Spinal cord (tissue), 10 donors: ENCODE measurements around the gene TMEM236. TPM values are rescaled to one million over a fixed set of nuclear protein-coding genes. Genes with fewer than 3 reads are reported as not detected.
A peak's percentile ranks its signal among the peaks of the same experiment; 100 is the strongest.

Experiments
- DNase-seq, 6 donors: peaks; one replicate each; pipeline versions ENCODE4 v3.0.0 to v3.0.0-alpha.2; 2013 to 2015; ENCODE audit warnings: low spot score in 6 of 6, low read depth in 4 of 6
- H3K27ac ChIP-seq: one replicate; pipeline ENCODE4 v1.5.1; 2013; ENCODE audit warnings: low read depth, low read length, control low read depth
- H3K27me3 ChIP-seq: one replicate; pipeline ENCODE4 v1.6.1; 2013; ENCODE audit warnings: low read length; ENCODE audit not compliant: control insufficient read depth, insufficient read depth
- H3K36me3 ChIP-seq: one replicate; pipeline ENCODE4 v1.6.1; 2013; ENCODE audit warnings: low read length; ENCODE audit not compliant: control insufficient read depth, insufficient read depth
- H3K4me1 ChIP-seq: one replicate; pipeline ENCODE4 v1.6.1; 2013; ENCODE audit warnings: low read length; ENCODE audit not compliant: control insufficient read depth, insufficient read depth
- H3K4me3 ChIP-seq: one replicate; pipeline ENCODE4 v1.5.1; 2013; ENCODE audit warnings: low read depth, low read length, control low read depth
- H3K9me3 ChIP-seq: one replicate; pipeline ENCODE4 v1.6.1; 2013; ENCODE audit warnings: low read length; ENCODE audit not compliant: control insufficient read depth, insufficient read depth
- WGBS: methylation state at CpG from one replicate; pipeline ENCODE4 v1.1.5; 2013; ENCODE audit warnings: missing lambda C conversion rate; ENCODE audit not compliant: insufficient coverage; 5-methylcytosine and 5-hydroxymethylcytosine counted together
- polyA plus RNA-seq, 2 donors: library from polyadenylated mRNA; unstranded; fragments of 120-200 nt; gene quantifications; one replicate each; pipeline ENCODE4 v1.2.1, GENCODE V29; 2013; ENCODE audit not compliant: insufficient read length in 2 of 2
- total RNA-seq, 2 donors: library from RNA; depleted of rRNA in 1 of 2; stranded (reverse); fragments of 120-200 nt in 1 of 2; fragments of >200 nt in 1 of 2; gene quantifications; one replicate each; pipeline versions ENCODE4 v1.2.3 to v1.2.4, GENCODE V29; 2013 to 2014
- donor health status: healthy.

TMEM236 gene
- total and polyA plus RNA-seq, 4 donors = 0.24 to 0.50 (median 0.36) TPM

DNA sequence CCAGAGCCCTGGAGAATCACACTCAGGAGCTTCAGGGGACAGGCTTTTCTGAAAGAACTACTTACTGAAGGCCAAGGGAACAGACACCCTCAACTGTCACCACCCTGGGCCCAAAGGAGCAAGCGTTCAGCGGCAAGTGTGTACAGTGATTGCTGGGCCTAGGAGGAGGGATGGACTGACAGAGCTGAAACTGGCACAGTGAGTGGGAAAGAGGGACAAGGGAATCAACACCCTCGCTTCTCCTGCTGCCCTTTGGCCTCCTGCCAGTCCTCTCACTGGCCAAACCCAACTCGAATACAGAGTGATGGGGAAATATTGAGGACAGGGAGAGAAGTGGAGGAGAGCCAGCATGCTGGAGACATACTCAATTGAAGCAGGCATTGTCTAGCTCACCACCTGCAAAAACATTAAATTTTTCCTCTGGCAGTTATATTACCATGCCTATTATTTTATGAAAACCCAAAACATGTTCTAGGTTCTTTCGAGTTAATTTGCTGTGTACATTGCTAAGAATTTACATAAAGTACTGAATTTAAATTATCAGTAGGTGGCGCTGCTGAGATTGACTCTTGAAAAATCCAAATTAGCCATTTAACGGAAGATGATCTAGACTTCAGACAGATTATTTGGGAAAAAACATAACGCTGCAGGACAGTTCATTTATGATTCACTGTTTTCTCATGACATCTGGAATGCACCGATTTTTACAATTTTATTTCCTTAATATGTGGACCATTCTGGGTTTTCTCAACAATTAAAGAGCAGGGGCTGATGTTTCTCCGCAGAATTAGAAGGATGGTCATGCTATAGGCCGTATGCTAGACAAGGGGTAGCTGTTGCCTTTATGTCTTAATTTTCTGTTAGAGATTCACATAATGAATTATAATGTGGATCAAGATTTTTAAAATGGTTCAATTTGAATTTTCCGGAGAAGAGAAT is 14.7 kb upstream of the TMEM236 start:
- H3K9me3 ChIP-seq = no peaks in the 10 kb centered on the region
- DNase-seq = peak in 2 of 6 donors; percentile 55 to 84
- 38% methylated on average over 3 of the region's 12 CpGs for WGBS
- no peaks in the 10 kb centered on the region for H3K36me3 ChIP-seq
- H3K4me1 ChIP-seq = peaks cover 3% of the 10 kb centered on the region
- no peaks in the 10 kb centered on the region for H3K27me3 ChIP-seq
- H3K4me3 ChIP-seq = no peak overlapping the region
- H3K27ac ChIP-seq = no peak overlapping the region

DNA sequence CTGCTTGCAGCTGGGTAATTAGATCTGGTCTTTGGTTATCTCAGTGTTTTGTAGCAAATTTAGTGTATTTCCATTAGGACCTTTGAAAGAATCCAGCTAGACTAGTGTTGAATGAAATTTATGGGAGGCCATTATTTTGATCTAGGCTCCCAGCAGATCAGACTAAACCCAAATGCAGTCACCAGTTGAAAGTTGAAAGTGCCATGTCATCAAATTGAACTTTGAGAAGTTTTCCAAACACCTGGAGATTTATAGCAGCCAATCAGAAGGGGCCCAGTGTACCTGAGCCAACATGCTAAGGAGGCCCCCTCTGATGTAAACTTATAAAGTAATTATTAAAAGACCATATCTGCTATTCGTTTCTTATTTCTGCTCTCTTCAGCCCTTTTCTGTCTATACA is 11.3 kb upstream of the TMEM236 start:
- DNase-seq = no peak

DNA sequence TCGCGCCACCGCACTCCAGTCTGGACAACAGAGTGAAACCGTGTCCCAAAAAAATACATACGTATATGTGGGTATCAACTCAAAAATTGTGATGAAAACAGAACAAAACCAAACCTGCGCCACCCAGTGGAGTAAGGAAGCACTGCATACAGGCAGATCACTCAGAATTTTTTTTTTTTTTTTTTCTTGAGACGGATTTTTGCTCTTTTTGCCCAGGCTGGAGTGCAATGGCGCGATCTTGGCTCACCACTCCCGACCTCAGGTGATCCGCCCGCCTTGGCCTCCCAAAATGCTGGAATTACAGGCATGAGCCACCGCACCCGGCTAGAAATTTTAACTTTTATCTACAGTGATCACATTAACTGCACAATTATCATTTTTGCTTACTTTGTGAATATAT is 9.1 kb upstream of the TMEM236 start:
- H3K27me3 ChIP-seq = no peaks in the 10 kb centered on the region
- DNase-seq = peak in 2 of 6 donors; percentile 54 to 77
- 27% methylated on average over 7 of the region's 14 CpGs for WGBS
- H3K9me3 ChIP-seq = no peaks in the 10 kb centered on the region
- no peak overlapping the region for H3K27ac ChIP-seq
- no peak overlapping the region for H3K4me3 ChIP-seq
- no peaks in the 10 kb centered on the region for H3K4me1 ChIP-seq
- H3K36me3 ChIP-seq = no peaks in the 10 kb centered on the region

More for the DNA sequence above, 11.3 kb upstream of the TMEM236 start:
- Histone ChIP-seq H3K4me3 (no peak overlapping the region), H3K27ac (no peak overlapping the region), H3K4me1 (peaks cover 3% of the 10 kb centered on the region), H3K27me3 (no peaks in the 10 kb centered on the region), H3K9me3 (no peaks in the 10 kb centered on the region), H3K36me3 (no peaks in the 10 kb centered on the region)
- WGBS = no CpG with 5 or more reads among the region's 1 CpG

DNA sequence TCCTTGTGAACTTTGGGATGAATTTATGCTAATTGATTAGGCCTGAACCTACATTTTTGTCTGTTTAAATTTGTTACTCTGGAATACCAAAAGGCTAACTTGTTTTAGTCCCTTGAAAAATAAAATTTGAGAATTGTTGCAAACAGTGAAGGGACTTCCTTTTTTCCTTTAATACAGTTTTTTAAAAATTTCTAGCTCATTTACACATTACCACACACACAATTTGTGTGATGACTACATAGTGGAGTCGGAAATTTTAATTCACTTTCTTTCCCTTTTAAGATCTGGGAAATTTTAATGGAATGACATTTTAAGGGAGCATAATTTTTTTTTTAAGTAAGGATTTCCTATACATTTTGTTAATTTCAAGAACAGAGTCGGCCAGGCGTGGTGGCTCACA is 8.6 kb upstream of the TMEM236 start:
- no peak for DNase-seq
- H3K36me3 ChIP-seq = no peaks in the 10 kb centered on the region
- no peak overlapping the region for H3K27ac ChIP-seq
- no peak overlapping the region for H3K4me3 ChIP-seq
- H3K9me3 ChIP-seq = no peaks in the 10 kb centered on the region
- WGBS = 100% methylated on average over 2 of the region's 3 CpGs
- H3K4me1 ChIP-seq = no peaks in the 10 kb centered on the region
- no peaks in the 10 kb centered on the region for H3K27me3 ChIP-seq

DNA sequence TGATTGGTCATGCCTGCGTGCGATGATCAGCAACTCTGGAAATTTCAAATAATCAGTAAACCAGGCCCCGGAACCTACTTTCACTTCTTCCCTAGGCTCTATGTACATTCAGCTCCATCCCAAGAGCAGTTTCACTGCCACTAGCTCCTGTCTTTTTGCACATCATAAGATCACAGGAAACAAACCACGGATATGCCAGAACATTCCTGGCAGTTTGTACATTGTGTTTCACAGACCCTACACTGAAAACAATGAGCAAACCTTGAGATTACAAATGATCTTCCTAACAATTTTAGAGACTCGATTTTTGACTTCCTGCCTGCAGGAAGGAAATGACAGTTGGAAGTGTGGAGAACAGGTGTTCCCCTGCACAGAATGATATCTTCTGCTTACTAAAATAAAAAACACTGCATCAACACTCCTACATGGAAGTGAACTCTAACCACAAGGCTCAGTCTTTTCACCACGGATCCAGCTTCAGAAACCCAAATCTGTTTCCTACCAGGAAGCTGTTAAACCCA is 7.6 kb upstream of the TMEM236 start:
- Histone ChIP-seq H3K27ac (no peak overlapping the region), H3K9me3 (no peaks in the 10 kb centered on the region), H3K36me3 (no peaks in the 10 kb centered on the region), H3K4me1 (no peaks in the 10 kb centered on the region), H3K27me3 (no peaks in the 10 kb centered on the region), H3K4me3 (no peak overlapping the region)
- DNase-seq = no peak
- 95% methylated on average over 4 of the region's 6 CpGs for WGBS

DNA sequence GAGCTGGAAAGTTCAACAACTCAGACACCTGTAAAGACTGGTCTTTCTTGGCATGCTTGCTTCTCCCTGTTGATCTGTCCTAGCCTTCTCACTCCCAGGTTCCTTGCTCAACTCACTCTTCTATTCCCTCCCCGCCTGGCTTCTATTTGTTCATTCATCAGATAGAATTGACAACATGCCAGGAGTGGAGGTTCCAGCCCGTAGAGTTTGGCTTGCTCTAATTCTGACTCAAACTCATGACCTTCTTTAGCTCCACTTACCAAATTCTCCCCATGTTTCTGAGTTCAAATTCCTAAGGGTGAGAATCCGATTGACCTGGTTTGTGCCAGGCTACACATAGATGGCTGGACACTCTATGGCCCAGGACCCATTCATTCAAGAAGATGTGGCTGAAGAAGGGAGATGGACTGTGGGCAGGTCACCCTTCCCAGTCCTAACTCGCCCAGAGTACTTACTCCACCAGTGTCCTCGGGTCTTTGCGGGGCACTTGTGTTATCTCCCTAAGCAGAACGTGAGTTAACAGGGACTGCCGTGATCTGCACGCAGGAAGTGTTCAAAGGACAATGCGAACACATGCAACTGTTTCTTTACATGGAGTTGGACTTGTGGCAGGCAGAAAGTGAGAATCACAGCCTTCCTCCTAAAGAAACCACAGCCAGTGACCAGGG is 4.0 kb upstream of the TMEM236 start:
- WGBS = 94% methylated on average over 4 of the region's 10 CpGs
- Histone ChIP-seq H3K27me3 (no peaks in the 10 kb centered on the region), H3K4me3 (no peak overlapping the region), H3K4me1 (no peaks in the 10 kb centered on the region), H3K27ac (no peak overlapping the region), H3K9me3 (no peaks in the 10 kb centered on the region), H3K36me3 (no peaks in the 10 kb centered on the region)
- DNase-seq = no peak

DNA sequence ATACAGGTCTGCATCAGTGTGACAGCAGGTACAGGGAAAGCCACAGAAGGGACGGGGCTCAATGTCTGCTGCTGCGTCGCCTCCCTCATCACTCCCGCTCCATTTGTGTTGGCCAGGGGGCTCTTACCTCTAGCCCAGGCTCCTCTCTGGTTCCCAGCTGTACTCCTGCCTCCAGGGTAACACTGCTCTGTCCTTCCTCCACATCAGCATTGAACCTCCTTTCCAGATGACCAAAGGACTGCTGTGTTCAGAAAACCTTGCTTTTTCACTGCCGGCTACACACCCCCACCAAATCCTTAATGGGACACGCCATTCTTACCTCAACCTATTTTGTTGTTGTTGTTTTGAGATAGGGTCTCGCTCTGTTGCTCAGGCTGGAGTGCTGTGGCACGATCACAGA is 2.1 kb upstream of the TMEM236 start:
- 96% methylated on average over 4 of the region's 8 CpGs for WGBS
- Histone ChIP-seq H3K27ac (no peak overlapping the region), H3K4me3 (no peak overlapping the region), H3K4me1 (no peaks in the 10 kb centered on the region), H3K36me3 (no peaks in the 10 kb centered on the region), H3K27me3 (no peaks in the 10 kb centered on the region), H3K9me3 (no peaks in the 10 kb centered on the region)
- DNase-seq = no peak

DNA sequence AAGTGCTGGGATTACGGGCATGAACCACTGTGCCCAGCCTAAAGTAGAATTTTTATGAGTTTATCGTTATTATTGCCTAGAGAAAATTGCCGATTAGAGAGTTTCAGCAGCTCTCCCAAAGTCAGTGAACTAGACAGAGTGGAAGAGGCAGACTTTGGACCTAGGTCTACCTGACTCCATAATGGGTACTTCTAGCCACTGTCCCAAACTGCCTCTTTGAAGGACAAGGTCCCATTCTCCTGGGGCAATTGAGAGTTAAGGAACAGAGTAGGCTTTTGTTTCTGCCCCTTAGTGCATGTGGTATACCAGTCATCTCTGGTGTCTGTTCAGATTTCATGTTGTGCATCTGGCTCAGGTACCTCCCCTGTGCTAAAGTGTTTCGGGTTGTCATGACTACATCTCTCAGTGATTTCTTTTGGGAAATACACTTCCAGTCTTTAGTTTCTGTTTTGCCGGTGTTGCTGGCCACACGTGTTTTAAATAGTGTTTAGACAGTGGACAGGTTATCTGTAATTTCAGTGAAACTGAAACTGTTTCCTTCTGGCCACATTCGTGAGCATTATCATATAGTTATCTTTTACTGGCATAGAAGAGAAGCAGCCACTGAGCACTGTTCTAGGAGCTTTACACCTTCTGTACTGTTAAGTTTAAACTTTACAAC is 4.7 kb downstream of the TMEM236 start:
- WGBS = 91% methylated on average over 4 of the region's 7 CpGs
- H3K36me3 ChIP-seq = no peaks in the 10 kb centered on the region
- H3K27me3 ChIP-seq = no peaks in the 10 kb centered on the region
- no peaks in the 10 kb centered on the region for H3K4me1 ChIP-seq
- H3K9me3 ChIP-seq = no peaks in the 10 kb centered on the region
- DNase-seq = peak in 1 of 6 donors; percentile 4
- H3K27ac ChIP-seq = no peak overlapping the region
- no peak overlapping the region for H3K4me3 ChIP-seq

DNA sequence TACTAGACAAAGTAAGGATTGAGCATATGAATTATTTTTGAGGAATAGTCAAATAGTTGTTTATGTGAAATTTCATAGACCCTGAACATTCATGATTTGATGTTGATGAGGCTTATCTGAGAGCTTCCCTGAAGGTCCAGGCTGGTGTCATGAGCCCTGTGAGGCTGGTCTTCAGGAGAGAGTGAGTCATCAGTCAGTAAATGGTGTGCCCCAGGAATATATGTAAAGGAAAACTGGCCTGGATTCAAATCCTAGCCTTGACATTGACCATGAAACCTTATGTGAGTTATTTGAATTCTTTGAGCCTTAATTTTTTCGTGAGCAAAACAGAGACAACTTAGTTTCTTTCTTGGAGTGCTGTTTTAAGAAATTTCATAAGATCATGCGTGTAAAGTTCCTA is 6.2 kb downstream of the TMEM236 start:
- H3K9me3 ChIP-seq = no peaks in the 10 kb centered on the region
- WGBS = no CpG with 5 or more reads among the region's 2 CpGs
- no peaks in the 10 kb centered on the region for H3K4me1 ChIP-seq
- H3K36me3 ChIP-seq = no peaks in the 10 kb centered on the region
- H3K27ac ChIP-seq = no peak overlapping the region
- no peak overlapping the region for H3K4me3 ChIP-seq
- DNase-seq = no peak
- no peaks in the 10 kb centered on the region for H3K27me3 ChIP-seq
